Memory B cell (primary cell): ENCODE data around the gene KRTAP10-12.
"Not testable (repeated sequence)": the region's sequence is repeated elsewhere in the genome, so short reads cannot be mapped to it uniquely, and the experiment has no call there.

Experiments
- ATAC-seq: fragments of 150-1000 bp; cut with Tn5 transposase; 2 replicates; pipeline ENCODE4 v1.10.0; 2021; ENCODE audit warnings: low read depth, mild to moderate bottlenecking, moderate library complexity
- DNase-seq, 2 donors: peaks; one replicate each; pipeline ENCODE4 v3.0.0; 2022; ENCODE audit warnings: low spot score in 2 of 2
- H3K27ac Mint-ChIP-seq: one replicate; pipeline ENCODE4 v1.8.0; 2022; ENCODE audit warnings: mild to moderate bottlenecking, moderate library complexity, mixed read lengths
- H3K27me3 Mint-ChIP-seq: one replicate; pipeline ENCODE4 v1.8.0; 2022; ENCODE audit warnings: mixed read lengths
- H3K36me3 Mint-ChIP-seq: one replicate; pipeline ENCODE4 v1.8.0; 2022; ENCODE audit warnings: mild to moderate bottlenecking, mixed read lengths
- H3K4me1 Mint-ChIP-seq: one replicate; pipeline ENCODE4 v1.8.0; 2022; ENCODE audit warnings: mixed read lengths
- H3K4me3 Mint-ChIP-seq: one replicate; pipeline ENCODE4 v1.8.0; 2022; ENCODE audit warnings: mild to moderate bottlenecking, moderate library complexity, mixed read lengths
- H3K9me3 Mint-ChIP-seq: one replicate; pipeline ENCODE4 v1.8.0; 2022; ENCODE audit warnings: mixed read lengths

Gene KRTAP10-12

DNA sequence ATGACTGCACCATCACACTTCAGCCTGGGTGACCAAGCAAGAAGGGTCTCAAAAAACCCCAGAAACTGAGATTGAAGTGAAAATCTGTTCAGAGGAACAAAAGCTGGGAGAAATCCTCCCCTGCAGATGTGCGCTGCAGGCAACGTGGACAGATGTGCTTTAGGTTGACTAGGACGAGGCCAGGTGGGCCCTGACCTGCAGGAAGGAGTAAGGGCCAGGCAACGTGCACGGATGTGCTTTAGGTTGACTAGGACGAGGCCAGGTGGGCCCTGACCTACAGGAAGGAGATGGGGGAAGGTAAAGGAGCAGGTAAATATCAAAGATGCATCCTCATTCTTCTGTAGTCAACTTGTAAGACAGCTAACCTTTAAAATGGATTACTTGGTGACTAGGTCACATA, 12.5 kb upstream of the KRTAP10-12 start:
- DNase-seq (no peak), ATAC-seq (no peak)
- no peak overlapping the region for H3K27ac Mint-ChIP-seq
- no peaks in the 10 kb centered on the region for H3K9me3 Mint-ChIP-seq
- no peaks in the 10 kb centered on the region for H3K4me1 Mint-ChIP-seq
- peaks cover 35% of the 10 kb centered on the region for H3K27me3 Mint-ChIP-seq
- no peaks in the 10 kb centered on the region for H3K36me3 Mint-ChIP-seq
- H3K4me3 Mint-ChIP-seq = no peak overlapping the region

DNA sequence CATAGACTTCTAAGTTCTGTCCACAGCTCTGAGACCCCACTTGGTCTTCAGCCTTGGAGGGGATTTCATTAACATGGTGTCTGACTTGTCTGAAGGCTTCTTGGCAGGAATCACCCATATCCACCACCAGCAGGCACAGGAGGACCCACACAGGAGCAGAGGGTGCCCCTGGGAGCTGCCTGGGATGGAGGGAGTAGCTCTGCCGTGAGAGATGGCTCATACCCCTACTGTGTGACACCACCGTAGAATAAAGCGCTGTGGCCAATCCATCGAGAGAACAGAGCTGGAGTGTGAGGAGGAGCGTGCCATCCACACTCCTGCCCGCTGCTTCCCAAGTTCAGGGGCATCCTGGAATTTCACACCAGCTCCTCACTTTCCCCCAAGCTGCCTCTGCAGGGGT, 11.9 kb upstream of the KRTAP10-12 start:
- H3K9me3 Mint-ChIP-seq = not testable (repeated sequence)
- peaks cover 37% of the 10 kb centered on the region for H3K27me3 Mint-ChIP-seq

DNA sequence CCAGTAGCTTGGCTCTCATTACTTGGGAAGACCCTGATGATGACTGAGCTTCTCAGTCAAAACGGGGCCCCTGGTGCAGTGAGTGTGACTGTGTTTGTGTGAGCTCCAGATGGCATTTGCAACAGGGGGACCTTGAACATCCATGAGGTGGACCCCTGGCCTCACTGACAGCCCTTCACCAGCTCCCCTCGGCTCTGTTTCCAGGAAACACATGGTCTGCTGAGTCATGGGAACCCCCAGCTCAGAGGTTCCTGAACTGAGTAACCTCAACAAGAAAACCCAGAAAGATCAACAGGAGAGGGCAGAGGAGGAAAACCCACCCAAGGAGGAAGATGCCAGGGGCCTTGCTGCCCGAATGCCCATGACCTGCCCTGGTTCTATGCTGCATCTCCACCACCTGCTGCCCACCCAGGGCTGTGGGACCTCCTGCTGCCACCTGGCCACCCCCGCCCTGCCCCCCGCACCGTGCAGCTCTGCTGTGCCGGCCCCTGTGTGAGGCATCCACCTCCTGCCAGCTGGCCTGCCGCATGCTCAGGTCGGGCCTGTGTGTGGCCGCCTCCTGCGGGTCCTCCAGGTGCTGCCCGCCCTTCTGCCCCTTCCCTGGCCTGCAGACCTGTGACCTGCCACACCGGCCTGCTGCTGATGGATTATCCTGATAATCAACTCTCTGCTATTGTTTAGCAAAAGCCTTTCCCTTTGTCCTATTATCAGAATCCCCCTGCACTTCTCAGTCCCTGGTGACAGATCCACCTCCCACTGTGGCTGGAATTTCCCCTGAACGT, 10.8 kb upstream of the KRTAP10-12 start:
- DNase-seq = no peak
- Mint-ChIP-seq H3K4me3 (no peak overlapping the region), H3K27me3 (peaks cover 38% of the 10 kb centered on the region), H3K9me3 (peaks cover 2% of the 10 kb centered on the region), H3K36me3 (no peaks in the 10 kb centered on the region), H3K4me1 (peaks cover 2% of the 10 kb centered on the region), H3K27ac (no peak overlapping the region)
- no peak for ATAC-seq

More for the DNA sequence above, 11.9 kb upstream of the KRTAP10-12 start:
- not testable (repeated sequence) for DNase-seq, H3K4me3 Mint-ChIP-seq, H3K27ac Mint-ChIP-seq, ATAC-seq, H3K4me1 Mint-ChIP-seq, H3K36me3 Mint-ChIP-seq

DNA sequence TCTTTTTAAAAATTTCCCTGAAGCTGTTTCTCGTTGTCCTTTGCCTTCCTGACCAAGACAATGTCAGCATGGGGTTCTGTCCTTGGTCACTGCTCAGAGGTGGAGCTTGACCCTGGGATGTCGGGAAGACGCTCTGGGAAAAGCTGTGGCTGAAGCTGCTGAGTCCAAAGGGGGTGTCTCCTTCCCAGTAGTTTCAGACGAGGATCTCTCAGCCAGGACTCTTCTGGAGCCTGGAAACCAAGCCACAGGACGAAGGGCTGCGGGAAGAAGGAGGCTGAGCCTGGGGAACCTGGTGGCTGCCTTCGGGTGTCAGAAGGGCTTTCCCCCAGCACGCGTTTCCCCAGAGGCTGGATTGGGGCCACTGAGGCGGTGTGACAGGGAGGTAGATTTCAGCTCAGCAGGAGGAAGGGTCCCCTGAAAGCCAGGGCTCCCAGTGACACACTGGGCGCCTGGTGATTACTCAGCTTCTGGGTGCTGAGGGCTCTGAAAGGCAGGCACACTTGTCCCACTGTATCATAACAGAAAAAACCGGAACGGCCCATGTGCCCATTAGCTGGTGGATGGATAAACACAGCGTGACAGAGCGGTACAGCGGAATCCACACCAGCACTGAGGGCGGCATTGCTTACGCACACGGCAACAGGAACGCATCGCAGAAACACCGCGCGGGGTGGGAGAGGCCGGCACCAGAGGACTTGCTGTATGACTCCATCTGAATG, 10.0 kb upstream of the KRTAP10-12 start:
- H3K27me3 Mint-ChIP-seq = peaks cover 34% of the 10 kb centered on the region
- no peak for ATAC-seq
- H3K4me3 Mint-ChIP-seq = no peak overlapping the region
- no peak for DNase-seq
- H3K4me1 Mint-ChIP-seq = peaks cover 2% of the 10 kb centered on the region
- H3K36me3 Mint-ChIP-seq = no peaks in the 10 kb centered on the region
- H3K27ac Mint-ChIP-seq = no peak overlapping the region
- peaks cover 2% of the 10 kb centered on the region for H3K9me3 Mint-ChIP-seq

DNA sequence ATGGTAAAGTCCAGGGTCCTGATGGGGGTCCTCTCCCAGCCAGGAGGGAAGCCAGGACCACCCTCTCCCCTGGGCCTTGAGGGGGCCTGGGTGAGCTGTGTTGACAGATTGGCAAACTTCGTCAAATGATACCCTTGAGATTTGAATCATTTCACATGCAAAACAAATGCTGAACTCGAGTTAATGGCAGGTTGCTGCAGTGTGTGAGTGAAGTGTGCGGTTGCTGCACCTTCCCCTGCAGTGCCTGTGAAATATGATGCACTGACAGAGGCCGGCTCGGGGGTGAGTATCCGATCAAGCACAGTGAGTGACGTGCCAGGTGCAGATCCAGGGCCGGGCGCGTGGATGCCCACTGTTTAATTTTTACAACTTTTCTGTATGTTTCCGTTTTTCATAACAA, 9.3 kb upstream of the KRTAP10-12 start:
- Mint-ChIP-seq H3K4me1 (peaks cover 2% of the 10 kb centered on the region), H3K36me3 (no peaks in the 10 kb centered on the region), H3K27me3 (peaks cover 29% of the 10 kb centered on the region), H3K9me3 (peaks cover 2% of the 10 kb centered on the region), H3K4me3 (no peak overlapping the region), H3K27ac (no peak overlapping the region)
- ATAC-seq (no peak), DNase-seq (no peak)

DNA sequence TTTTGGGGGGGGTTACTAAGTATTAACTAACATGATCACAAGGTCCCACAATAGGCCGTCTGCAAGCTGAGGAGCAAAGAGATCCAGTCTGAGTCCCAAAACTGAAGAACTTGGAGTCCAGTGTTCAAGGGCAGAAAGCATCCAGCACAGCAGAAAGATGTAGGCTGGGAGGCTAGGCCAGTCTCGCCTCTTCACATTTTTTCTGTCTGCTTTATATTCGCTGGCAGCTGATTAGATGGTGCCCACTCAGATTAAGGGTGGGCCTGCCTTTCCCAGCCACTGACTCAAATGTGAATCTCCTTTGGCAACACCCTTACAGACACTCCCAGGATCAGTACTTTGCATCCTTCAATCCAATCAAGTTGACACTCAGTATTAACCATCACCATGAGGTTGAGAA, 7.2 kb upstream of the KRTAP10-12 start:
- H3K4me3 Mint-ChIP-seq, H3K4me1 Mint-ChIP-seq, H3K36me3 Mint-ChIP-seq, DNase-seq, H3K27ac Mint-ChIP-seq, ATAC-seq: not testable (repeated sequence)
- Mint-ChIP-seq H3K9me3 (peaks cover 10% of the 10 kb centered on the region), H3K27me3 (peaks cover 25% of the 10 kb centered on the region)

DNA sequence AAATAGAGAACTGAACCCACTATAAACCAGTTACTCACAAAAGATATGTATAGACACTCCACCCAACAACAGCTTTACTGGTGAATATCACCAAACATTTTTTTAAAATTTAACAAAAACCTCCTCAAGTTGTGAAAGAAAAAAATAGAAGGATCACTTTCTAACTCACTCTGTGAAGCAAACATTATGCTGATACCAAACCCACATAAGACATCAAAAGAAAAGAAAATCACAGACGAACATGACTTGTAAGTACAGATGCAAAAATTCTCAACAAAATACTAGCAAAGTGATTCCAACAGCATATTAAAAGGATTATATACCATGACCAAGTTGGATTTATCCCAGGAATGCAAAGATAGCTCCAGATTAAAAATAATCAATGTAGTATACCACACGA, 5.3 kb upstream of the KRTAP10-12 start:
- Mint-ChIP-seq H3K9me3 (peaks cover 10% of the 10 kb centered on the region), H3K4me3 (no peak overlapping the region), H3K27ac (no peak overlapping the region), H3K27me3 (peaks cover 20% of the 10 kb centered on the region), H3K4me1 (peaks cover 2% of the 10 kb centered on the region), H3K36me3 (peaks cover 1% of the 10 kb centered on the region)
- no peak for ATAC-seq
- no peak for DNase-seq

DNA sequence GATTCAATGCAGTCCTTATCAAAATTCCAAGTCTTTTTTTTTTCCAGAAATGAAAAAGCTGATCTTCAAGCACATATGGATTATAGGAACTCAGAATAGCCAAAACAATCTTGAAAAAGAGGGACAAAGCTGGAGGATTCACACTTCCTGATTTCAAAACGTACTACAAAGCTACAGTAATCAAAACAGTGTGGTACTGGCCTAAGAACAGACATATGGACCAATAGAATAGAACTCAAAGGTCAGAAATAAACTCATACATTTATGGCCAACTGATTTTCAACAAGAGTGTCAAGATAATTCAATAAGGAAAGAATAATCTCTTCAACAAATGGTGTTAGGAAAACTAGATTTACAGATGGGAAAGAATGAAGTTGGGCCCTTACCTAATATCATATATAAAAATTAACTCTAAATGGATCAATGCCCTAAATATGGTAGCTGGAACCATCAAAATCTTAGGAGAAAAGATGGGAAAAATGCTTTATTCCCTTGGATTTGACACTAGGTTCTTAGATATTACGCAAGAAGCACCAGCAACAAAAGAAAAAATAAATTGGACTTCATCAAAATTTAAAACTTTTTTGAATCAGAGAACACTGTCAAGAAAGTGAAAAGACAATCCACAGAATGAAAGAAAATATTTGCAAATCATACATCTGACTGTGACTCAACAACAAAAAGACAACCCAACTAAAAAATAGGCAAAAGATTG, 4.0 kb upstream of the KRTAP10-12 start:
- DNase-seq (no peak), ATAC-seq (no peak)
- Mint-ChIP-seq H3K9me3 (peaks cover 10% of the 10 kb centered on the region), H3K4me1 (peaks cover 2% of the 10 kb centered on the region), H3K27me3 (peaks cover 26% of the 10 kb centered on the region), H3K36me3 (peaks cover 1% of the 10 kb centered on the region), H3K27ac (no peak overlapping the region), H3K4me3 (no peak overlapping the region)

DNA sequence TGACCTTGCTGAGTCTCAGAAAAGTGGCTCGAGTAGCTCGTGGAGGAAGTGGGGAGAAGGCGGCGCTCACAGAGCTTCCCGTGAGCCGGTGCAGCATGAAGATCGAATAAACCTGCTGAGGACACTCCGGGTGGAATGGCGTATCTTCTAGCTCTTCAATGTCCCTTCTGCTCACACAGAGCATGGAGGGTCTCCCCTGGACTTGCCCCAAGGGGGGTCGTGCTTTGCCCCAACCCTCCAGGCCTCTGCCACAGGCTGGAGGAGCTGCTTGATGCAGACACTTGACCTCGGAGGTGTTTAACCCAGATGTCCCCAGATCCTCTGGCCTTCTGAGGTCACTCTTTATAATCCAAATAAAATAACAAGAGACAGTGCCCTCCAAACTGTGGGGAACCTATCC, 2.2 kb upstream of the KRTAP10-12 start:
- ATAC-seq (no peak), DNase-seq (no peak)
- H3K4me1 Mint-ChIP-seq = peaks cover 5% of the 10 kb centered on the region
- peaks cover 1% of the 10 kb centered on the region for H3K36me3 Mint-ChIP-seq
- peaks cover 10% of the 10 kb centered on the region for H3K9me3 Mint-ChIP-seq
- H3K4me3 Mint-ChIP-seq = no peak overlapping the region
- H3K27me3 Mint-ChIP-seq = peaks cover 33% of the 10 kb centered on the region
- H3K27ac Mint-ChIP-seq = no peak overlapping the region

DNA sequence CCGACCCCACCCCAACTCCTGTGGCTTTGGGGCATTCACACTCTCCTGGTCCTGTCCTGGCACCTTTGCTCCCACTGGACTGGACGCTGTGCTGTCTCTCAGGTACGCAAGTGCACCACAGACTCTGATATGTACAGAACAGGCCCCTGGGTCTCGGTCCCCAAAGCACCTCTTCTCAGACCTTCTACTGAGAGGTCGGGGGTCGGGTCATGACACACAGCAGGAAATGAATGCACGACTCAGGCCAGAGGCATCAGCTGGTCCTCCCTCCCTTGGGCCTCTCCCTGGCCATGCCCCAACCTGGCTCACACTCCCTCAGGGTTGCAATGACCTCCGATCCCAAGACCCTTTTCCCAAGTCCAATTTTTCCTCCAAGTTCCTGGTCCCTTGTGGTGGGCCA, 1.8 kb upstream of the KRTAP10-12 start:
- Mint-ChIP-seq H3K4me1 (peaks cover 5% of the 10 kb centered on the region), H3K4me3 (no peak overlapping the region), H3K27ac (no peak overlapping the region), H3K27me3 (peaks cover 34% of the 10 kb centered on the region), H3K9me3 (peaks cover 10% of the 10 kb centered on the region), H3K36me3 (peaks cover 1% of the 10 kb centered on the region)
- ATAC-seq = no peak
- no peak for DNase-seq

DNA sequence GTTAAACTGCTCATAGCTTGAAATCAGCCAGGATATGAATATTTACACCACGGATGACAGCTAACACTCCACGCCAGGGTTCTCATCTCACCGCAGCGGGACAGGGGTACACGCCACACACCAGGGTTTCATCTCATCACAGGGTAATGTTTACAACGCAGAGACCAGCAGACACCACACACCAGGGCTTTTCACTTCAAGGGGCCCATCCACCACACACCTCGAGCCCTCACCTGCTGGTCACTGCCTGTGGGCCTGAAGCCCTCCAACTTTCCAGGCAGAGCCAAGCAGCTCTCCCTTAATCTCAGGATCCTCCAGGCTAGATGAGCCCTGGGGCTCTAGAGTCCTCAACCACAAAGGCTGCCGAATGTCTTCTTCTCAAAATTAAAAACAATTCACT, 1.3 kb upstream of the KRTAP10-12 start:
- peaks cover 5% of the 10 kb centered on the region for H3K4me1 Mint-ChIP-seq
- H3K9me3 Mint-ChIP-seq = peaks cover 10% of the 10 kb centered on the region
- DNase-seq = no peak
- no peak overlapping the region for H3K27ac Mint-ChIP-seq
- peaks cover 1% of the 10 kb centered on the region for H3K36me3 Mint-ChIP-seq
- H3K4me3 Mint-ChIP-seq = no peak overlapping the region
- no peak for ATAC-seq
- H3K27me3 Mint-ChIP-seq = peaks cover 32% of the 10 kb centered on the region

DNA sequence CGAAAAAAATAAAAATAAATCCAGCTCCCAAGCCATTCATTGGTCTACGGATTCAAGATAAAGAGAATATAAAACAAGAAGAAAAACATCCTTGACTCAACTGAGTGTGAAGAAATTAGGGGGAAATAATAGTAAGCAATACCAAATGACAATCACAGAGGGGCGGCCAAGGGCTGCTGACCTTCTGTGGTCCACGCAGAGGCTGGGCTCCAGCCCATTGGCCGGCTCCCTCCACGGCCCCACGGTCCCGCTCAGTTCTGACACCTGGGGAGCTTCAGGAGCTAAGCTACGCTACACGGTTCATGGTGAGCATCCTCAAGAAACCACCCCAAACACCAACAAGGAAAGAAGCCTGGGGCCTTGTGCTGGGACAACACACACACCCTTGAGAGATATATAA, 400 bp upstream of the KRTAP10-12 start:
- Mint-ChIP-seq H3K4me1 (peaks cover 3% of the 10 kb centered on the region), H3K36me3 (peaks cover 1% of the 10 kb centered on the region), H3K27ac (no peak overlapping the region), H3K9me3 (peaks cover 9% of the 10 kb centered on the region), H3K27me3 (peaks cover 33% of the 10 kb centered on the region), H3K4me3 (no peak overlapping the region)
- DNase-seq (no peak), ATAC-seq (no peak)

DNA sequence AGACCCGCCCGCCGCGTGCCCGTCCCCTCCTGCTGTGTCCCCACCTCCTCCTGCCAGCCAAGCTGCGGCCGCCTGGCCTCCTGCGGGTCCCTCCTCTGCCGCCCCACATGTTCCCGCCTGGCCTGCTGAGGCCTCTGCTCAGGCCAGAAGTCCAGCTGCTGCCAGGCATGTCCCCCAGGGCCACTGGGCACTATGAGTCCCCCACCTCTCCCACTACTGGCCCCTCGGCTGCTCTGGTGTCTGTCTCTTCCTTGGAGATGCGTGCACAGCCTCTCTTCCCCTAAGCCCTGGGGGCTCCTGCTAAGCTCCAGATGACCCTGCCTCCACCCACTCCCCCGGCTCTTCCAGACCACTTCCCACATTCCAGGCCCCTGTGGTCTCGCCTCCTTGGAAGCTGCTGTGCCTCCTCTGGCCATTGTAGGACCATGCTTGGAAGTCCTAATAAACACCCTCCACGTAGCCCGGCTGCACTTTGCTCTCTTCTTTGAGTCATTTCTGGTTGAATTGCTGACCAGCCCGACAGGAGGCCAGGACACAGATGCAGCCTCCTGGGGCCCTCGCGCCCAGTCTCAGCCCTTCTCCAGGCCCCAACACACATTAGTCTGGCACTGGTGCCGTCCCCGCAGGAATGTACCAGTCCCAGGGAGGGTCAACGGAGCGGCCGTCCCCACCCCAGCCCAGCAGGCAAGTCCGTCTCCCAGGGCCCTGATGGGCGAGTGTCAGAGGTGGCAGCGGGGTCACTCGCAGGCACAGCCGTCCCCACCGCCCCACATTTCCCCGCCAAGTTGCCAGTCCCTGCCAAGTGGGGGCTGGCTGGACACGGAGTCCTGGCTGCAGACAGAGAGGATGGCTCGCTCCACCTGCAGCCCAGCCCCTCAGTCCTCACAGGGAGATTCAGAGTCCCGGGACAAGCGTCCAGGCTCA, 1.1 kb downstream of the KRTAP10-12 start:
- Mint-ChIP-seq H3K27ac (no peak overlapping the region), H3K36me3 (peaks cover 1% of the 10 kb centered on the region), H3K4me1 (peaks cover 3% of the 10 kb centered on the region), H3K27me3 (peaks cover 46% of the 10 kb centered on the region), H3K4me3 (no peak overlapping the region), H3K9me3 (peaks cover 6% of the 10 kb centered on the region)
- DNase-seq (no peak), ATAC-seq (no peak)
